GM21447 (cell line): Measurements from ENCODE around the gene PLA2G5.

Source experiments
- ATAC-seq: cut with Tn5 transposase; IDR thresholded peaks from one replicate; pipeline ENCODE4 v1.9.1; 2021; ENCODE audit not compliant: unreplicated experiment

The PLA2G5 gene

DNA sequence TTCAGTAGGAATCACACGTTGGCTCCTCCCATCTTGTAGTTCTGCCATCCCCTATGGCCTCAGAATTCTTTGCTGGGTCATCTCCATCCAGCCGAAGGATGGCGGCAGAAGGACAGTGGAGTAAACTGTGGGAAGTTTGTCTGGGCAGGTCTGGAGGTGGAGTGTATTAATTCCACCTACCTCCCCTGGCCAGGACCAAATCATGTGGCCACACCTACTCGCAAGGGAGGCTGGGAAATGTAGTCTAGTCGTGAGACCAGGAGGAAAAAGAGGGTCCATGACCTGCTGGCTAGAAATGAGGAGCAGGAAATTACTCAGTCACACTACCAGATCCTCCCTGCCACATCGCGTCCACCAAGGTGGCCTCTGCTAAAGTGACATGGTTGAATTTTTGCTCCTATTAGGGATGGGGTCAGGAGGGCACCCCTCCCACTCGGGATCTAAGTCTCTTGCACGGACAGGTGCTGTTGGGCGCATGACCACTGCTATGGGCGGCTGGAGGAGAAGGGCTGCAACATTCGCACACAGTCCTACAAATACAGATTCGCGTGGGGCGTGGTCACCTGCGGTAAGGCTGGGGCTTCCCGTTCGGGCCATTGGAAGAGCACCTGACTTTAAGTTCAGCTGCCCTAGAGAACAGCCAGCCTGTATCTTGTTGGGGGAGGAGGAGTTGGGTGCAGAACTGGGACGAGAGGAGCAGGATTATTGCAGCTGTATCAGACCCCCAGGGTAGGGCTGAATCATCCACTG is 19.5 kb downstream of the PLA2G5 start:
- ATAC-seq, result no peak

DNA sequence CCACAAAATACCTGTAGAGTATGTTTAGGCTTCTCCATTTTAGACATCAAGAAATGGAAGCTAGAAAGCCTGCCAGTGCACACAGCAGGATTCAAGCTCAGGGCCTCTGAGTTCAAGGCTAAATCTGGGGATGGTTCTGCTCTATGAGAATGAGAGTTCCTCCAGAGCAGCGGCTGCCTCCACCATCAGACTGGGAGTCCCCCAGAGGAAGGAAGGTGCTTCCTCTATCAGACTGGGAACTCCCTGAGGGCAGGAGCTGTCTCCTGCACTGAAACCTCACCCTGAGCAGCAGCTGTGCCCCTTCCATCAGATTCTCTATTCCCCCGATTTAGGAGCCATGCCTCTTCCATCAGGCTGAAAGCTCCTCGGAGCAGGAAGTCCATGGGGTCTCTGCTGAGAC is 20.1 kb downstream of the PLA2G5 start:
- ATAC-seq, result no peak

DNA sequence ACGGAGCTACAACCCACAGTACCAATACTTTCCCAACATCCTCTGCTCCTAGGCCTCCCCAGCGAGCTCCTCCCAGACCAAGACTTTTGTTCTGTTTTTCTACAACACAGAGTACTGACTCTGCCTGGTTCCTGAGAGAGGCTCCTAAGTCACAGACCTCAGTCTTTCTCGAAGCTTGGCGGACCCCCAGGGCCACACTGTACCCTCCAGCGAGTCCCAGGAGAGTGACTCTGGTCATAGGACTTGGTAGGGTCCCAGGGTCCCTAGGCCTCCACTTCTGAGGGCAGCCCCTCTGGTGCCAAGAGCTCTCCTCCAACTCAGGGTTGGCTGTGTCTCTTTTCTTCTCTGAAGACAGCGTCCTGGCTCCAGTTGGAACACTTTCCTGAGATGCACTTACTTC is 20.6 kb downstream of the PLA2G5 start:
- no peak for ATAC-seq

DNA sequence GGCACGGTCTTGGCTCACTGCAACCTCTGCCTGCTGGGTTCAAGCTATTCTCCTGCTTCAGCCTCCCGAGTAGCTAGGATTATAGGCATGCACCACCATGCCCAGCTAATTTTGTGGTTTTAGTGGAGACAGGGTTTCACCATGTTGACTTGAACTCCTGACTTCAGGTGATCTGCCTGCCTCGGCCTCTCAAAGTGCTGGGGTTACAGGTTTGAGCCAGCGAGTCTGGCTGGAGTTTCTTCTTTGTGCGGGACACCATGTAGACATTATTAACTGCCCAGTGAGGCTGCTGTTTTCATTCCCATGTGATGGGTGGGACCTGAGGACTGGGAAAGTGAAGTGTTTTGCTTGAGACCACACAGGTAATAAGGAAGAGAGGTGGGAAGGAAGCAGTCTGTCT is 23.3 kb downstream of the PLA2G5 start:
- ATAC-seq, result no peak

DNA sequence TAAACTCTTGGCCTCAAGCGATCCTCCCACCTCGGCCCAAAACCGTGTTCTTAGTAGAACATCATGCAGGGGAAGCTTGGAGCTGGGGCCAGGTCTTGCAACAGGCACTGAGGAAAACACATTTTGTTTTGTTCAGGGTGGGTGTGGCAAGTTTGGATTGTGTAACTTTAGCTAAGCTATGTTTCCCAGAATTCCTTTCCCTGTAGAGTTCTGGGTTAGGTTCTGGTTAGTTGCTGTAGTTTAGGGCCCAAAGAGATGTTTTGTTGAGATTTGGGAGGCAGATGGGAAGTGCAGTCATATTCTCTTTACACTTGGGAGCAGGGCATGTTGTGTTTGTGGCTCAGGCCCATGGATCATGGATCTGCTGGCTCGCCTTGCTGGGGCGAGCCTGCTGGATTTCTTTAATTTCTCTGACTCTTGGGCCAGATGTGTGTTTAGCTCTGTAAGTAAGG is 24.0 kb downstream of the PLA2G5 start:
- ATAC-seq, result no peak

DNA sequence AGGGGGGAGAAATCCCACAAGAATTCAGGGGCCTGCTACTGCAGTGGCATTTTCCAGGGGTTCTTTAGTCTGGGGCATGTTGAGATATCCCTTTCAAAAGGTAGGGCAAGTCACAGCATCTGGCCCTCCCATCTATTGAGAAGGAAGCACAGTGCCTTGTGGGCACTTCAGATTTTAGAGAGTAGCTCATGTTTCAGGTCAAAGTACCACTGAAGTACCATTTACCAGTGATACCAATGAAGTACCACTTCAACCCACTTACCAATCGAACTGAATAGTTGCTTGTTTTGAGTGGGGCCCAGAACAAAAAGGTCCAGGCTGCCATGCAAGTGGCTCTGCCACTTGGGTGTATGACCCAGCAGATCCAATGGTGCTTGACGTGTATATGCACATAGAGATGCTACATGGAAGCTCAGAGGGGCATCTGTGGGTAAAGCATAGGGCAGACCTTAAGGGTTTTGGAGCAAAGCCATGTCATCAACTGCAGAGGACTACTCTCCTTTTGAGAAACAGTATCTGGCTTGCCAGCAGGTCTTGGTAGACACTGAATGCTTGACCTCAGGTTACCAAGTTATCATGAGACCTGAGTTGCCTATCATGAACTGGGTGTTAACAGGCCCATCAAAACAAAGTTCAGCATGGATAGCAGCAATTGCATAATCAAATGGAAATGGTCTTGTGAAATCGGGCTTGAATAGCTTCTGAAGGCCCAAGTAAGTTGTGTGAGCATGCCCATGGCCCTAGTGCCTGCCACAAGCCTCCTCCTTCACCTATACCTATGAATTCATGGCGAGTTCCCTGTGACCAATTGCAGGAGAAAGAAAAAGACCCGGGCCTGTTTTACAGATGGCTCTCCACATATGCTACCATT is 25.8 kb downstream of the PLA2G5 start:
- ATAC-seq, result no peak

DNA sequence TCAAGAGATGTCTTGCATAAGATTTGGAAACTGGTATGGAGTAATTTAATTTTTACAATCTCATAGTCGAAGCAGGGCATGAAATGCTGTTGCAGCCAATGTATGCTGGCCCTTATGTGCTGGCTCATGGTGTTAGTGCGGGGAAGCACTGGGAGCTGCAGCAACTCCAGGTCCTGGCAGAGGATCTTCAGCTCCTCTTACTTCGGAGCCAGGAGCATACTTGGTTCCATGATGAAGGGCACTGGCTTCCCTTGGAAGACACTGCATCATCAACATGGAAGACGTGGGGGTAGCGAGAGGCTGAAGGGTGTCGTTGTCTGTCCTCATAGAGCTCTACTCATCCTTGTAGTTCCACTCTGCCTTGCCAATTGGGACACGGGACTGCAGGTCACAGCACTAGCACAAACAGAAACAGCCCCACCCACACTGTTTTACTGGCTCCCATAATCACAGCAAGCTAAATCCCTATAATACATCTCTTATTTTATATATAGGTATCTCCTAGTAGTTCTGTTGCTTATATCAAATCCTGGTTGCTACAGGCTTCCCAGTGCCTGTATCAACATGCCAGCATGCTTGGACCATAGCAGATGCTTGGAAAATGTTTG is 26.9 kb downstream of the PLA2G5 start:
- no peak for ATAC-seq

DNA sequence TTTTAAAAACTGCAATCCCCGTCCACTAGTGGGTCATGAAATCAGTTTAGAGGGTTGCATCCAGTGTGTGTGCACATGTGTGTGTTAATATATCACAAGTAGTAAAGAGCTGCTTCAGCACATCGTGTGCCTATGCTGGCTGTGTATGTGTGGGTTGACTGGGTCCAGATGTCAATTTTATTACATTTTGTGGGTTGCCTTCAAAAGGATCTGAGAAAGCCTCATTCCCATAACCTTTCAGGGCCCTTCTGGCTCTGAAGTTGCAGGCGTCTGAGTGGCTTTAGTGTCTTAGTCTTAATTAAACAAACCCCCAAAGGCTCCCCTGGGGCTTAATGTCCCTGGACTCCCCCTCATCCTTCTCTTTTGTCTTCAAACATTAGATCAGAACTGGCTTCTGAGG is 29.5 kb downstream of the PLA2G5 start:
- no peak for ATAC-seq

DNA sequence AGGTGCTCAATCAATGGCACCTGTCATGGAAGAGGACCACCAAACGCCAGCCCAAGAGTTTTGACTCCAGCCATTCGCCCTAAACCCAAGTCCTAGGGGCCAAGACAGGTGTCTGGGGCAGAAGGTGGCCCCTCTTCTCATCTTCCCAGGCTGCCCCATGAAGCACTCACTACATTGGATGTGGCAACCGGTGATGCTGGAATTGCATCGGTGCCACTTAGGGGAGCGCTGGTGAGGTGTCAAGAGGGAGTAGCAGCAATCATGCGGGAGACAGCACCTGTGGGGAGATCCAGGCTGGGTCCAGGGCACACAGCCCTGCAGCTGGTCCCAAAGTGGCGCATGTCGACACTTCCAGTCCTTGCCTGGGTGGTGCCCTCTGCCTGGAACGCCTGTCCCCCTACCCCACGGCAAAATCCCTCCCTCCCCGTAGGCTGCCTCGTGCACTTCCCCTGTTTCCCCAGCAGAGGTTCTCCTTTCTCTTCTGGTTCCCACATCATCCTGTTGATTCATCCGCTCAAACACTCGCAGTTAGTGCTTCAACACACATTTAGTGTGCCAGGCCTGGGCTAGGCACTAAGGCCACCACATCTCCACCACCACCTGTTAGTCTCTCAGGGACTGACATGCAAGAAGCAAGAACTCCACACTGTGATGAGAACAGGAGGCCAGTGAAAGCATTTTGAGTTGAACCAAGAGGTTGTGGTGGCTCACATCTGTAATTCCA is 30.8 kb downstream of the PLA2G5 start:
- ATAC-seq, result no peak

DNA sequence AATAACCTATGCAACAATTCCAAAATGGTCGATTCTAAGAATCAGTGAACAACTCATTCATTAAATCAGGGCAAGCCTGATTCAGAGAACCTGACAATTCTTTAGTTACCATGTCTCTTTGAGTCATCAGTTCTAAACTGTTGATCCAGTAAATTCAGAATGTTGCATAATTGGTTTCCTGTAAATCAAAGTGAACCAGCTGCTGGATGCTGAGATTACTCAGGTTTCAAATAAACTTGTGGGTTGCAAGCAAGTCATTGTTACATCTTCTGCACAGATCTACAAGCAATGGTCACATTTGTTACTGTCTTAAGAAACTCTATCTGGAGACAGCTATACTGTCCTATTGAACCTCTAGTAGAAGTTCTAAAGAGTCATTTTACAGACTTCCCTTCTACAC is 32.9 kb downstream of the PLA2G5 start:
- no peak for ATAC-seq

DNA sequence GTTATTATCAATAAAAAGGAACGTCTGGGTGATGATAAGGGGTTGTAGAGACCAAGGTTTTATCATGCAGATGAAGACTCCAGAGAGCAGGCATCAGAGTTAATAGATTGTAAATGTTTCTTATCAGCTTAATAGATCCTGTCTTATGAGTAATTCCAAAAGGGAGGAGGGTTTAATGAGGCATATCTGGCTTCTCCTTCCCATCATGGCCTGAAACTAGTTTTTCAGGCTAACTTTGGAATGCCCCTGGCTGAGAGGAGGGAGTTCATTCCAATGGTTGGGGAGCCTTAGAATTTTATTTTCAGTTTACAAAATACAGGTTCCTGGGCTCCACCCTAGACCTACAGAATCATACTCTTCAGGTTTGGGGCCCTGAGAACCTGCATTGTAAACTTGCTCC is 35.9 kb downstream of the PLA2G5 start:
- no peak for ATAC-seq

DNA sequence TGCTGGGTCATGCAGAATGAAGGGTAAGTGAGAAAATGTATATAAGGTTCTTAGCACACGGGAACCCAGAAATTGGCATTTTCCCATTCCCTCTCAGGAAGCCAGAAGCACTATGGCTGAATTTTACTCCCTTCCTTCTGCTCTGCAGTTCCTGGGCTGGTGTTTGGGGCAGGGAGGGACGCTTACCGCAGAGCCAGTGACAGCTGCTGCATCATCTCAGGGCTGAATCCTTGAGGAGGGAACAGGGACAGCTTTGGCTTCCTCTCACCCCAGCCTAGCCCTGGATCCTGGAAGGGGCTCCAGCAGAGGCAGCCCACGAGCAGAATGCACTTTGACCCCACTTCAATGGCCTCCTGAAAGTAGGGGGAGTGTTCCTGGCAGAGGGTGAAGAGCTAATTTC is 37.4 kb downstream of the PLA2G5 start:
- ATAC-seq, result no peak

DNA sequence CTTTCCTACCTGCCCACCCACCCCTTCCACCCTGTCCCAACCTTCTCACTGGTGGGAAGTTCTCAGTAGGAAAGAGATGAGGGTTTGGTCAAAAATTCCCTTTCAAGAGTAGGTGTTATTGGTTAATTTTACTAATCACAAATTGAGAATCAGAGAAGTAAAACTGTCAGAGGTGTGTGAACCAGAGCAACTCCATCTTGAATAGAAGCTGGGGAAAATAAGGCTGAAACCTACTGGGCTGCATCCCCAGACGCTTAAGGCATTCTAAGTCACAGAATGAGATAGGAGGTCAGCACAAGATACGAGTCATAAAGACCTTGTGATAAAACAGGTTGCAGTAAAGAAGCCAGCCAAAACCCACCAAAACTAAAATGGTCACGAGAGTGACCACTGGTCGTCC is 37.8 kb downstream of the PLA2G5 start:
- ATAC-seq, result no peak

DNA sequence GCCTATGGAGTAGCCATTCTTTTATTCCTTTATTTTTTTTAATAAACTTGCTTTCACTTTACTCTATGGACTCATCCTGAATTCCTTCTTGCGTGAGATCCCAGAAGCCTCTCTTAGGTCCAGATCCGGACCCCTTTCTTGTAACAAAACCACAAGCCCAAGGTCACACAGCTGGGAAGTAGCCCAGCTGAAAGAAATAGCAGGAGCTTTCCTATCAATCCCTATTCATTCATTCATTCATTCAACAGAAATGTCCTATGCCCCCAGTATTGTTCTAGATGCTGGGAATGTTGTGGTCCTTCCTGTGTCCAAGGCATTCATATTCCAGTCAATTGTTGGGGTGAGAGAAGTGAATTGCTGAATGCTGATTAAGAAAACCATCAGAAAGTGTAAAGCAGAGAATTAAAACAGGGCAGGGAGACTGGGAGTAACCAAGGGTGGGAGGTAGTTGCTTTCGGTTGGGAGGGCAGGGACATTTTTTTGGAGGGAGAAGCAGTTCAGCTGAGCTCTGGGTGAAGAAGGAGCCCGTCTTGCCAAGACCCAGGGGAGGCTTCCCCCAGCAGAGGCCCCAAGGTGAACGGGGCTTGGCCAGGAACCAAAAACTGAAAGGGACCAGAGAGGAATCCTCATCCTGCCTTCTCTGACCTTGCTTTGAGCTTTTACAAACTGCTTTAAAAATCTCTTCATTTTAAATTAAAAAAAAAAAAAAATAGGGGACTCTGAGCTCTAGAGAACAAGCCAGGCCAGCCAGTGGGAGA is 38.6 kb downstream of the PLA2G5 start:
- no peak for ATAC-seq

DNA sequence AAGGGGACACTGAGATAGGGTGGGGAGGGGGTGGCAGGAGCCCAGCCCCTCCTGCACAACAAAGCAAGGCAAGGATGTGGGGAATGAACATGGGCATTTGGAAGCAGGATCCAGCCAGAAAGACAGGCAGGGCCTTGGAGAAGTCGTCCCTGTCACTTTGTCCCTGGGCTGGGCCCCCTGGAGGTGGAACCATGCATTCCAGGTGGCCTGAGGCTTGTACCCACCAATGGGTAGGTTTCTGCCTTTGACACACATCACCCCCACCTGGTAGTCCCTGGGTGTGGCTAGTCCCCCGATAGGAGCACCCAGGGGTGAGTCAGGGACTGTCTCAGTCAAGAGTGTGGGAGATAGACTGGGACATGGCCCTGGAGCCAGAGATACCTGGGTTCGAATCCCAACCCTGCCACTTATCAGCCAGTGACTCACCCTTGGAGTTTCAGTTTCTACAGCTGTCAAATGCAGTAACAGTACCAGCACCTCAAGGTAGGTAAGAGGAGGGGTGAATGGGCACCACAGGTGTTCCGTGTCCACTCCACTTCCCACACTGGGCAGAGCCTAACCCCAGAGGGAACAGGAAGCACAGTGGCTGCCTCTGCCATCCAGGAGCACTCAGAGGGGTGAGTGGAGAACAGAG is 39.3 kb downstream of the PLA2G5 start:
- ATAC-seq, result no peak

DNA sequence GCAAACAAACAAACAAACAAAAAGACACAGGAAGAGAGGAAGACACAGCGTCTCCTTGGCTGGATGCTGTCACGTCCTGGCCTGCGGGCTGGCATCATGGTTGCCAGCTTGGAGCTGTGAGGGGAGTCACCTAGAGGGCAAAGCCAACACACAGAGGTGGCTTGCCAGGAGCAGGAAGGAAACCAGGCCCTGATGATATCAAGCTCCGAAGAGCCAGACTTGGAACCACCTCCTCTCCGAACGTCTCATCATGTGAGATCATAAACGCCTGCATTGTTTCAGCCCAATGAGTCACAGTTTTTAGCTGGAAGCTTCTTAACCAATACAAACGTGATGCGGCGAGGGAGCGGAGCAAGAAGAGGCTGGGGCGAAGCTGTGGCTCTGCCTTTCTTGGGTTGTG is 40.7 kb downstream of the PLA2G5 start:
- no peak for ATAC-seq

DNA sequence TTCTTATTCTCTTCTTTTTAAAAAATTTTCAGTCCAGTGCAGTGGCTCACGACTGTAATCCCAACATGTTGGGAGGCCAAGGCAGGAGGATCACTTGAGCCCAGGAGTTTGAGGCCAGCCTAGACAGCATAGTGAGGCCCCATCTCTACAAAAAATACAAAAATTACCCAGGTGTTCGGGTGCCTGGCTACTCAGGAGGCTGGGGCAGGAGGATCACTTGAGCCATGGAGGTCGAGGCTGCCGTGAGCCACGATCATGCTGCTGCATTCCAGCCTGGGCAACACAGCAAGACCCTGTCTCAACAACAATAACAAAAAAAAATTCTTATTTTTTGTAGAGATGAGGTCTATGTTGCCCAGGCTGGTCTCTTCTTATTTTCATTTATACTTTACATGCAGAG is 41.5 kb downstream of the PLA2G5 start:
- no peak for ATAC-seq

DNA sequence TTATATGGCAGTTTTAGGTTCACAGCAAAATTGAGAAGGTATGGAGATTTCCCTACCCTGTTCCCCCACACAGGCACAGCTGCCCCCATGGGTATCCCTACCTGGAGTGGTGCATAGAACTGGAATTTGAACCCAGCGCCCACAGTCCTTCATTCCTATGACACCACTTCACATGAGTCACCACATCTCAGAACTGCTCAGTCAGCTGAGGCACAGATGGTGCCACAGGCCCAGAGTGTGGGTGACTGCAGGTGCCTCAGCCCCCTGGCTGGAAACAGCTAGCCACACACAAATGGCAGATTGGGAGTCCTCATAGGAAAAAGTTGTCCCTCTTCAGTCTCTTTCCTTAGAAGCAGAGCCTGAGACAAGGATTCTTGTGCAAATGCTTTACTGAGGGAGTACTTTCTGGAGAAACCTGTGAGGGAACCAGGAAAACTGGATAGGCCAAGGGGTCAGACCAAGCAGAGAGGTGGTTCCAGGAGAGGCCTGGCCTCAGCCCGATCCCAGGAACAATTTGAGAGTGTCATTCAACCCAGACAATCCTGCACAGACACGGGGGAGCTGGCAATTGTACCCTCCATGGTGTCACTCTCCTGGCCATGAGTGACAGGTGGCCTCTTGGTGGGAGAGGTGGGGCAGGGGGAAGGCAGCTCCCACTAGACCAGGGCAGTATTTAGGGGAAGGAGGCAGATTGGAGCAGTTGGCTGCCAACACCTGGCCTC is 42.4 kb downstream of the PLA2G5 start:
- ATAC-seq, result no peak

DNA sequence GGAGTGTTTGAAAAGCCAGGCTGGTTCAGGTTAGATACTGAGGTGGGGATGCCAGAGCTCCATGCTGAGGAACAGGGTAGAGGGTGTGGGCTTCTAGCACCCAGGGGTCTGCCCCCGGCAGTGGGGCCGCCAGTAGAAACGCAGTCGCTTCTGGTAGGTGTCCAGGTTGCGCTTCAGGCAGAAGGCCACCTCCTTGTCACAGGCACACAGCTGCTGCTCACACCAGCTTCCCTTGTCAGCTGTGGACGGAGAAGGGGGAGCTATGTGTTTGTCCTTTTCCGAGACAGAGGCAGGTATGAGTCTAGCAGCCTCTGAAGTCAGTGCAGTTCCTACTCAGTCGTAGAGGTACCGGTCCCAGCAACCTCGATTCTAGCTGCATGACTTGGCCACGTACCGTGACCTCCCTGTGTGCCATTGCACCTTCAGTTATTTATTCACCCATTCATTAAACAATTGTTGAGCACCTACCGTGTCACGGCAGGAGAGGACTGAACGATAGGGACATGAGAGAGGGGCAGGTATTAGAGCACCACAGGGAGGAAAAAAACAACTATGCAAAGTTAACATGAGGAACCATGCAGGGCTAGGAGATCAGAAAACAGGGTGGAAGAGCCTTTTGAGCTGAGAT is 44.1 kb downstream of the PLA2G5 start:
- ATAC-seq, result no peak
